ENCODE results near the gene VMP1.

GRCh38 chr17:59844884-59845594 lies 137.6 kb downstream of the VMP1 start:
- TF ChIP-seq, protein P1, sequence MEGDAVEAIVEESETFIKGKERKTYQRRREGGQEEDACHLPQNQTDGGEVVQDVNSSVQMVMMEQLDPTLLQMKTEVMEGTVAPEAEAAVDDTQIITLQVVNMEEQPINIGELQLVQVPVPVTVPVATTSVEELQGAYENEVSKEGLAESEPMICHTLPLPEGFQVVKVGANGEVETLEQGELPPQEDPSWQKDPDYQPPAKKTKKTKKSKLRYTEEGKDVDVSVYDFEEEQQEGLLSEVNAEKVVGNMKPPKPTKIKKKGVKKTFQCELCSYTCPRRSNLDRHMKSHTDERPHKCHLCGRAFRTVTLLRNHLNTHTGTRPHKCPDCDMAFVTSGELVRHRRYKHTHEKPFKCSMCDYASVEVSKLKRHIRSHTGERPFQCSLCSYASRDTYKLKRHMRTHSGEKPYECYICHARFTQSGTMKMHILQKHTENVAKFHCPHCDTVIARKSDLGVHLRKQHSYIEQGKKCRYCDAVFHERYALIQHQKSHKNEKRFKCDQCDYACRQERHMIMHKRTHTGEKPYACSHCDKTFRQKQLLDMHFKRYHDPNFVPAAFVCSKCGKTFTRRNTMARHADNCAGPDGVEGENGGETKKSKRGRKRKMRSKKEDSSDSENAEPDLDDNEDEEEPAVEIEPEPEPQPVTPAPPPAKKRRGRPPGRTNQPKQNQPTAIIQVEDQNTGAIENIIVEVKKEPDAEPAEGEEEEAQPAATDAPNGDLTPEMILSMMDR (conservative IDR thresholded peaks at IDR 0.05): no peak
- TF ChIP-seq ZFX (IDR thresholded peaks at IDR 0.05): no peak
